GM21367 (cell line): ENCODE measurements around the gene BCAS3.

ENCODE experiments used
- ATAC-seq: cut with Tn5 transposase; IDR thresholded peaks from one replicate; pipeline ENCODE4 v1.9.1; 2021; ENCODE audit not compliant: unreplicated experiment

Gene BCAS3

DNA sequence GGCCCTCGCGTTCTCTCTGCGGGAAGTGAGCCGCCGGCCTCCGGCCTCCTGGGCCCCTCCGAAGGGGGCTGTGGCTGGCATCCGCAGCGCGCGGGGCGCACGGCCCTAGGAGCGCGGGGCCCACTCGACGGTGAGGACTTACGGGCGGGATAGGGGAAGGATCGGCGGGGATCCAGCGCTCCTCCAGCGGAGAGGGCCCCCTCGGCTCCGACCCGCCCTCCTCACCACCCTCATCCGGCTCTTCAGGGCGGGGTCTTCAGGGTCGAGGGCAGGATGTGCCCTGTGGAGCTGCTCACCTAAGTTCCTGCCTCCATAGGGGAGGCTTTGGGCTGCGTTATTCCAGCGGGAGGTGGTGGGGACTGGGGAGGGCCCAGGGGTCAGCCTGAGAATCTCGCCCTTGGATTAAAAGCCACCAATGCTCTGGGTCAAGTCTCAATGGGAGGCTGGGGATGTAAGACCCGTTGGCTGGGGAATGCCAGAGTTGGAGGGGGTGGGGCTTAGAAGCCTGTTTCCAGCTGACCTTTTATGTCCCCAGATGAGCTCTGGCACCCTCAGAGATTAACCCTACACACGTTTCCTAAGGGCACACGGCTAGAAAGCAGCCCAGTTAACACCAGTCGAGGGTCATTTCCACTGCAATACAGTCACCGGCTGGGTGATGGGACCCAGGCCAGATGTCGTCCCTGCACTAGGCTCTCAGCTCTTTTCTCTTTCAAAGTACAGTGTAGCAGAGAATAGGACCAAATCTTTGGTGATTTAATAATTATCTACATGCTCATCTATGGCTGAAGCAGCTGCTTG, 735.4 kb downstream of the BCAS3 start:
- no peak for ATAC-seq

DNA sequence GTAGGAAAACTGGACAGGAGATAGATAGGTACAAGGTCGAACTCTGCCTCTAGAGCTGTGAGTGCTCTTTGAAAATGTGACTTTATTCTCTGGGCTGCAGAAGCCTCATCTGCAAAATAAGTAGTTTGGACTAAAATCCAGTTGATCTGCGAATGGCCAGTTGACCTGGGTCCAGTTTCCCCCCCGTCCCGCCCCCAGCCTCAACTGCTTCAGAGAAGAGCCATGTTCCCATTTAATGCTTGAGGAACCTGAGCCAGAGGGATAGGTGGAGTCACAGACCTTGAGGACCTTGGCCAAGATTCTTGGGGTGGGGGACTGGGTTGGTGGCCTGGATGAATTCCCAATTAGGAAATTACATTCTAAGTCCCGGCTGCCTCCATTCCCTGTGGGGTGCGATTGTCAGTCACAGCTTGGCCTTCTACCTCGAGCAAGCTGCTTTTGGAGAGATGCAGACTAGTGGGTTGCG, 736.0 kb downstream of the BCAS3 start:
- no peak for ATAC-seq

DNA sequence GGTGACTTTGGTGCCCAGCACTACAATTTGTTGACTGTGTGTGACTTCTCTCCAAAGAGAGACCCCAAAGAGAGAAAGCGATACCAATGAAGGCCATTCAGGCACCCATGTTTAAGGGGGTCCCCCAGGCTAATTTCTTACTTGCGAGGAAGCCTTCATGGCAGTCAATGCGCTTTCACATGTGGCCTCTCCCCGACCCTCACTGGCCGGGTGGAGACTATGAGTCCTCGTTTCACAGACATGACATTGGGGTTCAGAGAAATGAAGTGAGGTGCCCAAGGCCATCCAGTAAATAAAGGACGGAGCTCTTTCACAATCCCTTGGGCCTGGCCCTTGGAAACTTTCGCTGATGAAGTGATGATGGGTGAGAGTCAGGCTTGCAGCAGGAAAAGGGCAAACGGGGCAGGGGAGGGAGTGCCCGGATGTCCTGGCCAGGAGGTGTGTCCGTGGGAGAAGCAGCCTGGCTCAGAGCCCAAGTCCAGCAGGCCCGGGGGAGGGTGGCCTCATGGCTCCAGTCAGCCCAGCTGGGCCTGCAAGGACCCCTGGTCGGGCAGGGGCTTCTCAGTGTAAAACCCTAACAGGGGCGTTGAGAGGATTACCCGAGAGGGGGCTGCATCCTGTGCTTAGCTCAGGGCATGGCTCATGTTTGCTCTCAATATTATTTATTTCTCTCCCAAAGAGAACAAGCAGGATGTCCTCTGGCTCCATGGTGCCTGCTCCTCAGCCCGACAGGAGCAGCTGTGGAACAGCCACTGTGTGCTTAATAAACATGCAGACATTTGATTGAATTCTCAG, 736.7 kb downstream of the BCAS3 start:
- no peak for ATAC-seq

DNA sequence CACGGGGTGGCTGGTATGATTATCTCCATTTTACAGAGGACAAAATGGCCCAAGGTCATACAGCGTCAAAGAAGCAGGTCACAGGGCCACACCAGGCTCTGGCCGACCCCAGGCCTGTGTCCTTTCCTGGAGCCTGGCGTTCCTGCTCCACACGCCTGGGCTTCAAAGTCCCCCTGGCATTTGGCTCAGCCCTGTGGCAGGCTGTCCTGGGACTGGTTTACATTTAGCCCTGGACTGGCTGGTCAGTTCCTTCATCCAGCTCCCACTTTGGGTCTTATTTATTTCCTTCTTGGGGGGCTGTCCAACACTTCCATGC, 737.2 kb downstream of the BCAS3 start:
- no peak for ATAC-seq

DNA sequence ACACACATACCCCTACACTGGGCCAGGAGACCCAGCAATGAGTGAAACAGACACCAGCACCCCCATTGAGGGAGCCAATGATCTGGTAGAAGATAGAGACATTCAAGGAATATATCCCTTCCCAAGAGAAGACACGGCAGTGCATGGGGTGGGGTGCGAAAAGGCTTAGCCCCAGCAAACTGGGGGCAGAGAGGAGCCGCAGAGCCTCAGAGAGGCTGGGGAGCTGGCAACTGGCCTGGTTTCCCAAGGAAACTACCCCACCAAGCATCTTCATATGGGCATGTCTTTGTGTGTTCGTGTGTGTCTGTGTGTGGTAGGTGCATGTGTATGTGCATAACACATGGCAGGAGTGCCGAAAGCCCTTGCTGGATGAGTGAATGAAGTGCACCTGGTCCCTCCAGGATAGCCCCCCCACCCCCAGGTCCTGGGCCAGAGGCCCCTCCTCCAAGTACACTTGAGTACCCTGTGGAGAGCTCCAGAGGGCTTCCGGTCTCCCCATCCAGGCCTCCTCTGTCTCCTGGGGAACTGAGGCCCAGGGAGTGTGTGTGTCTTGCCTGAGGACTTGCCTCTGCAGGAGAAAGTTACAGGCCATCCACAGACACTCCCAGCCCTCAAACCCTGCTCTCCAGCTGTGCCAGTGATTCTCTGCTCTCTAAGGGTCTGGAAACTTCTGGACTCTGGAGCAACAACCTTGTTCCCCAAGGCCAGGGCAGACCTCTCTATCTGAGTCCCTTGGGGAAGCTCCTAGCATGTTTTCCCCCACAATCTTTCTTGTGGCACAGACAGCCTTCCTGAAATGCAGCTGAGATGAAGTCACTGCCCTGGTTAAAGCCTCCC, 737.9 kb downstream of the BCAS3 start:
- ATAC-seq: no peak

DNA sequence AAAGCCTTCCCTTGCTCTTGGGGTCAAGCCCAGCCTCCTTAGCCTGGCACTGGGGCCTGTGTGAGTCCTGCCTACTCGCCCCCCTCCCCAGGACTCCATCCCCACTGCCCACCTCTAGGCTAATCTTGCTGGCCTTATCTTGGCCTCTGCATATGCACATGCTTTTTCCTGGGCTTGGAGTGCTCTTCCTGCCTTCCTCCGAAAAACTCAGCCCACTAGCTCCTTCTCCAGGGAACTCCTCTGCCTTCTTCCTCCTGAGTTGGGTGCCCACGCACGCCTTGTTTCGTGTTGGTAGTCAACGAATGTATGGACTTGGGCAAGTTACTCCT, 738.5 kb downstream of the BCAS3 start:
- ATAC-seq: no peak

DNA sequence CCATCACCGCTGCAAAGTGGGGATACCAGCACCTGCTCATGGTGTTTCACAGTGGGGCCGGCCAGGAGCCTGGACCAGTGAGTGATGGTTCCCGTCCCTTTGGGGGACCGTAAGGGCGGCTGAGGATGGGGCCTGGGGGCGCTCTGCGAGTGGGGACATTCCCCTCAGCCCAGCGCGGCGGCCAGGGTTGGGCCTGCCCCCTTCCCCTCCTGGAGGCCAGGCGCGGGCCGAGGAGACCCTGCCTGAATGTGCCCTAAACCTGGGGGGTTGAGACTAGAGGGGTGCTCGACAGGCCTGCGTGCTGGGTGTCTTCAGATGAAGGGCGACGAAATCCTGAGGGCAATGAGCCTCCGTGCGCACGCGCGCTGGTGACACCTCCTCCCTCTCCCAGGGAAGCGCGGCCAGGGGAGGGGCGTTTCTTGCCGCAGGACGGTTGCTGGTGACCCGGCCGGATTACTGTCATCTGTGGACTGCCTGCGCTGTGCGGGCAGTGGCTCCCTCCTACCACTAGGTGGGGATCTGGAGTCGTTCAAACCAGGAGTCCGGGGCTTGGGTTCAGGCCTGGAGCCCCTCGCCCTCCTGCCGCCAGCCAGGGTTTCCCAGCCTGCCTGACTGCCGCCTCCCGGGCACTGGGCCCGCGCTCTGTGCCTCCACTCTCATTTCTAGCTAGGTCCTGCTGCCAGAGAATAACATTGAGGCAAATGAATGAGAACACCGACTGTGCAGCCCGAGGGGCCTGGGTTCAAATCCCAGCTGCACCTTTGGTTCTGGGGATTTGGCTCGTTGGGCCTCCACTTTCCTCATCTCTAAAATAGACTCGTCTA, 739.1 kb downstream of the BCAS3 start:
- no peak for ATAC-seq

DNA sequence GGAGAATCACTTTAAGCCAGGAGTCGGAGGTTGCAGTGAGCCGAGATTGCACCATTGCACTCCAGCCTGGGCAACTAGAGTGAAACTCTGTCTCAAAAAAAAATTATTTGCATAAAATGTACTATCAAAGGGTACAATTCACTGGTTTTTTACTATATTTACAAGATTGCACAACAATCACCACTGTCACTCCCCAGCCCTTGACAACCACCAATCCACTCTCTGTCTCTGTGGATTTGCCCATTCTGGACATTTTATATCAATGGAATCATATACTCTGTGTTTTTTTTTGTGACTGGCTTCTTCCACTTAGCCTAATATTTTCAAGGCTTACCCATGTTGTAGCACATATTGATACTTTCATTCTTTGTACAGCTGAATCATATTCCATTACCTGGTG, 740.8 kb downstream of the BCAS3 start:
- ATAC-seq: no peak

DNA sequence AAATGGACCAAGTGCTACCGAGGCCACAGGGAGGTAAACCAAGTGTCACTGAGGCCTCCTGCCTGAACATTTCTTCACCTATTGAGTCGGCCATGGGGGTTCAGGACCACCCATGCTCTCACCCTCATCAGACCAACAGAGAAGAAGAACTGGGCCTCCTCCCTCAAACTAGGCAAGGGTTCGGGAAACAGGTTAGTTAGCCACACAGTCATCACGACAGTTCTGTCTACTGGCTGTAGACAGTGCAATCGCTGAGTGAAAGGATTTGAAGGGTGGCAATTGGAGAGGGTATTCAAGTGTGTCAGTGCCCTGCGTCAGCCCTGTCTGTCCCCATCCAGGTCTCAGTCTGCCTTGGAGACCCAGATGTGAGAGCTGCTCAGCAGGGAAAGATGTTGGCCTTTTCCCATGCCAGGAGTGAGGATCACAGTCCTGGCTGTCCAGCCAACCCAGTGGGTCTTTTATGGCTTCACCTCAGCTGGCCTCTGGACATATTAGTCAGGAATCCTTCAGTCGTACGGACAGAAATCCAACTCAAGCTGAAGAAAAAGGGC, 741.9 kb downstream of the BCAS3 start:
- no peak for ATAC-seq

DNA sequence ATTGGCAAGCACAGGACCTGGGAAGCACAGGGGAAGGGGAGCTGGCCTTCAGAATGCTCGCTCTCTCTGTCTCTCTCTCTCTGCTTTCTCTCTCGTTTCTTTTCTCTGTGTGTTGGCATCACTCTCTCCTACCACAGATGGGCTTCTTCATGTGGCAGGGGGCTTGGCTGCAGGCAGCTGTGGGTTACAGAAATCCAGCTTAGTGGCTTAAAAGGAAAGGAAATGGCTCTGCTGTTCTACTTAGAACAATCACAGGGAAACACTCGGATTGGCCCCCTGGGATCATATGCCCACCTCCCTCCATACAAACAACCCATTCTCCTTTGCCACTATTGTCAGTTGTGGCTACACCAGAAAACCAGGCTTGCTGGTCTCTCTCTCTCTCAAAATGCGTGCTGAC, 742.4 kb downstream of the BCAS3 start:
- ATAC-seq: no peak

DNA sequence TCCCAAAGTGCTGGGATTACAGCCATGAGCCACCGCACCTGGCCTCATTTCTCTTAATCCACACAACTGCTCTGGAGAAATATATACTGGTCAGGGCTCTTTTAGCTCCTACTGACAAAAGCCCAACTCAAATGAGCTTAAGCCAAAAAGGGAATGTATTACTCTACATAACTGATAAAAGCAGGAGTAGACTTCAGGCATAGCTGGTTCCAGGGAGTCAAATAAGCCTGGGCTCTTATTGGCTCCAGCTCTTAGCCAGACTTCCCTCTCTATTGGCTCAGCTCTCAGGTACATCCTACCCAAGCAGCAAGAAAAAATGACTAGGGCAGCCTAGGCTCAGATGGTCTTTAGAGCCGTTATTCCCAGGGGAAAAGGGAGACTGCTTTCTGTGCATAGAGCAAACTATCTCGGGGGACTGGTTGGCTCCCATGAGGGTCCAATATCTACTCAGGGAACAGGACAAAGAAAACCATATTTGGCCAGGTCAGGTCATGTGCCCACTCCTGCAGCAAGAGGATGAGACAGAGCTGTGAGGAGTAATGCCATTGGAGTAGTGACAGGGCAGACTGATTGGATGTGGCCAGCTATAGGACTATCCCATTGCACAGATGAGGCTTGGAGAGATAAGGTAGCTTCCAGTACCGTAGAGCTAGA, 743.2 kb downstream of the BCAS3 start:
- ATAC-seq: no peak

DNA sequence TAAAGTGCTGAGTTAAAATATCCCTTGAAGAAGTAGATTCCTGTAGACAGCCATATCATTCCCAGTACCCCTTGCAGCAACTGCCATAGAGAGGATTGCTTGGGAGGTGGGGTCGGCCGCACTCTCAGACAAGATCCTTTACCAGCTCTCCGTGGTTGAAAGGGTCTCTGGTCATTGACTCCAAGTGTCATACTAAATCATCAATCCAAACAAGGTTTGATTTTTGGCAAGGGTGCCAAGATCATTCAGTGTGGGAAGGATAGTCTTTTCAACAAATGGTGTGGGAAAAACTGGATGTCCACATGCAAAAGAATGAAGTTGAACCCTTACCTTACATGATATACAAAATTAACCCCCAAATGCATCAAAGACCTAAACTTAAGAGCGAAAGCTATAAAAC, 743.8 kb downstream of the BCAS3 start:
- ATAC-seq: no peak

DNA sequence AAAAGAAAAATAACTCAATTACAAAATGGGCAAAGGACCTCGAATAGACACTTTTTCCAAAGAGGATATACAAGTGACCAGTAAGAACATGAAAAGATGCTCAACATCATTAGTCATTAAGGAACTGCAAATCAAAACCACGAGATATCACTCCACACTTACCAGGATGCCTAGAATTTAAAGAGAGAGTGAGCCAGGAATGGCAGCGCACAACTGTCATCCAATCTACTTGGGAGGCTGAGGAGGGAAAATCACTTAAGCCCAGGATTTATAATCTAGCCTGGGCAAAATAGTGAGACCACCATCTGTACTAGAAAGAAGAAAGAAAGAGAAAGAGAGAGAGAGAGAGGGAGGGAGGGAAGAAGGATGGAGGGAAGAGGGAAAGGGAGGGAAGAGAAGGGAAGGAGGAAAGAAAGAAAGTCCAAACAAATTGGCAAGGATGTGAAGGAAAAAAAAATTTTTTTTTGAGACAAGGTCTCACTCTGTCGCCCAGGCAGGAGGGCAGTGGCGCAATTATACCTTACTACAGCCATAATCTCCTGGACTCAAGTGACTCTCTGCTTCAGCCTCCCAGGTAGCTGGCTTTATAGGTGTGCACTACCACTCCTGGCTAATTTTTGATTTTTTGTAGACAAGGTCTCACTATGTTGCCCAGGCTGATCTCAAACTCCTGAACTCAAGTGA, 744.6 kb downstream of the BCAS3 start:
- no peak for ATAC-seq

DNA sequence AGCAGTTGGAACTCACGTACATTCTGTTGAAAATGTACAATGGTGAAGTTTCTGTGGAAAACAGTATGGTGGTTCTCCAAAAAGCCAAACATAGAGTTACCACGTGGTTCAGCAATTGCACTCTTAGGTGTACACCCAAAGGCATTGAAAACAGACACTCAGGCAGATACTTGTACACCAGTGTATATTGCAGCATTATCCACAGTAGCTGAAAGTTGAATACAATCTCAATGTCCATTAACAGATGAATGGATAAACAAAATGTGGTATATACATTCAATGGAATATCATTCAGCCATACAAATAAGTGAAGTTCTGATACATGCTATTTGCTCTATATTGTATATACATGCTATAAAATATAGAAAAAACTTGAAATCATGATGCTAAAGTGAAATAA, 745.2 kb downstream of the BCAS3 start:
- ATAC-seq: no peak

DNA sequence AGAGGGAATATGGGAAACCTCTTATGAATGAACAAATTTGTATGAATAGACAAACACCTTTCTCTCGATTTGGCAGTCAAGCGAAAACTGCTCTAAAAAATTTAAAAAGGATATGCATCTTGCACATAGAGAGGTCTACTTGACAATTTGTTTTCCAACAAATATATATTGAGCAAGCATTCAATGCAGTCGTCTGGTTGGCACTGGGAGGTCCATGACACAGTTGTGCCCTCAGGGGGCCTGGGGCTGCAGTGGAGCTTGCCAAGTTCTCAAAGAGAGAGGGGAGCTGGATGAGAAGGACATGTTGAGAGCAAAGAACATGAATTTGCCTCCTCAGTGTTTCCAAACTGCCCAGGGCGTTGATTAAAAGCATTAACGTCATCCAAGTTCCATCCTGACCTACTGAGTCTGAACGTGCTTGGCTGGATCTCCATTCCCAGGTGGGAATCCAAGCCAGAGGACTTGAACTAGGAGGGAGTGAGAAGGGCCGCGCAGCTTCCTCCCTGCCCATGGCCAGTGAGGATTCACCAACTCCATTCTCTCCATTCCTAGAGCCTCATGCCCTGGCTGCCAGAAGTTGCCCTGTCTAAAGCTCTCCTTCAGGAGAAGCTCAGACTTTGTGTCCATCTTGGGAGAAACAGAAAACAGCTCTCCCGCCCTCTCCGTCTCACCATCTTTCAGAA, 746.5 kb downstream of the BCAS3 start:
- ATAC-seq: no peak

DNA sequence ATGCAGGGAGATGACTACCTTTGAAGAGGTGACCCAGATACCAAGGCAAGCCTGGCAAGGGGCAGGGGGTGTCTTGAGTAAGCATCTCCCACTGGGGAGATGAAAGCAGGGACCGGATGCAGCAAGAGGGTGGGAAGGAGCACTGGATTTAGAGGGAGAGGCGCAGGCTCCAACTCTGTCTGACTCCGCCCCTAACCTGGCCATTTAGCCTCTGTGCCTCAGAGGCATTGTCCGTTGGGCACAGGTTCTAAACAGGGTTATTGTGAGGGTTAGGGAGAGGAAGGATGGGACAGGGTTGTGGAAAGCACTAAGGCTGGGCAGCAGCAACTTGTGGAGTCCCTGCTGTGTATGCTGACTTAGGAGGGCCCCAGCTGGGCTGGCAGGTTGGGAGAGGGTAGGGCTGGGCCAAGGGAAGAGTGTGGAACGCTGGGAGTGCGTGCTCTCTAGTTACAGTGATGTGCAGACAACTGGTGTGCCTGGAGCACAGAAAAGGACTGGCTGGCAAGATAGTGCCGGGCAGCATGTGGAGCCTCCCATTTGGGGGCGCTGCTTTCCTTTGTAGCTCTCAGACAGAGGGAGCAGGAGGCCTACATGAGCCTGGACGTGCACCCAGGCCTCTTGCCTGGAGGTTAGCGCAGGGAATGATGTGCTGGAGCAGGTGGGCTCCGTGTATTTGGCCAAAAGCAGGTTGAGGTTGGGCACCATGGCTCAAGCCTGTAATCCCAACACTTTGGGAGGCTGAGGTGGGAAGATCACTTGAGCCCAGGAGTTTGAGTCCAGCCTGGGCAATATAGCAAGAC, 748.2 kb downstream of the BCAS3 start:
- ATAC-seq: no peak

DNA sequence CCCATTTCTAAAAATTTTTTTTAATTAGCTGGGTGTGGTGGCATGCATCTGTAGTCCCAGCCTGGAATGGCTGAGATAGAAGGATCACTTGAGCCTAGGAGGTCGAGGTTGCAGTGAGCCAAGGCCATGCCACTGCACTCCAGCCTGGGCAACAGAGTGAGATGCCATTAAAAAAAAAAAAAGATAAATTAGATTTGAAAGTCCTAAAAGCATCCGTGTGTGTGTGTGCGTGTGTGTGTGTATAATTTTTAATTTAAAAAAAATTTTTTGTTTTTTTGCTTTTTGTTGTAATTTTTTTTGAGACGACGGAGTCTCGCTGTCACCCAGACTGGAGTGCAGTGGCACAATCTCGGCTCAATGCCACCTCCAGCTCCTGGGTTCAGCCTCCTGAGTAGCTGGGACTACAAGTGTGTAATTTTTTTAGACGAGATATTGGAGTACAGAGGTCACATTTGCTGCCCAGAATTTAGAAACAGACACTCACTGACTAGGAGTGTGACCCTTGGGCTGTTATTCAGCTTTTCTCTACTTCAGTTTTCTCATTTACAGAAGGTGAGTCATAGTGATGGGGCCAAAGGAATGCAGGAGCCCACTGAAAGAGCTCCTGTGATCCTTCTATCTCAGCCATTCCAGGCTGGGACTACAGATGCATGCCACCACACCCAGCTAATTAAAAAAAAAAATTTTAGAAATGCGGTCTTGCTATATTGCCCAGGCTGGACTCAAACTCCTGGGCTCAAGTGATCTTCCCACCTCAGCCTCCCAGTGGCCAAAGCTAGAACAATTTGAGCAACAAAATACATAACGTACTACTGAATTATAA, 749.0 kb downstream of the BCAS3 start:
- ATAC-seq: no peak
